ENCODE measurements around the gene TEX44.
"Not testable (repeated sequence)": the region's sequence is repeated elsewhere in the genome, so short reads cannot be mapped to it uniquely, and the experiment has no call there.

The TEX44 gene

GRCh38 chr2:231573698-231574421, 18.8 kb upstream of the TEX44 start:
- peak overlapping the region; percentile 65 for H3K9ac ChIP-seq (ENCODE audit: low read length)
- H3K4me1 ChIP-seq (ENCODE audit: control insufficient read depth, insufficient read depth, low read length), result peaks cover 46% of the 10 kb centered on the region
- H3K9me3 ChIP-seq (ENCODE audit: control insufficient read depth, insufficient read depth, low read depth, low read length), result 0 out of 2 replicates have a peak, but pooled peaks cover 4% of the 10 kb centered on the region

GRCh38 chr2:231575612-231576256, 16.9 kb upstream of the TEX44 start:
- peaks cover 40% of the 10 kb centered on the region for H3K4me1 ChIP-seq (ENCODE audit: control insufficient read depth, insufficient read depth, low read length)
- H3K36me3 ChIP-seq (ENCODE audit: control insufficient read depth, insufficient read depth, low read length), result no peaks in the 10 kb centered on the region
- no peak overlapping the region for H3K4me3 ChIP-seq (ENCODE audit: low read depth, low read length)
- peak overlapping the region; percentile 98 for H3K27ac ChIP-seq (ENCODE audit: low read depth, low read length)
- peak overlapping the region; percentile 93 for H3K9ac ChIP-seq (ENCODE audit: low read length)
- no peaks in the 10 kb centered on the region for H3K27me3 ChIP-seq (ENCODE audit: control insufficient read depth, insufficient read depth, low read length)
- H3K9me3 ChIP-seq (ENCODE audit: control insufficient read depth, insufficient read depth, low read depth, low read length), result peaks cover 9% of the 10 kb centered on the region

More at GRCh38 chr2:231573698-231574421, 18.8 kb upstream of the TEX44 start:
- no peak overlapping the region for H3K4me3 ChIP-seq (ENCODE audit: low read depth, low read length)
- no peaks in the 10 kb centered on the region for H3K36me3 ChIP-seq (ENCODE audit: control insufficient read depth, insufficient read depth, low read length)
- no peaks in the 10 kb centered on the region for H3K27me3 ChIP-seq (ENCODE audit: control insufficient read depth, insufficient read depth, low read length)
- peak overlapping the region; percentile 86; the same call in 1 of the 2 replicates for H3K27ac ChIP-seq (ENCODE audit: low read depth, low read length)

GRCh38 chr2:231576465-231576864, 16.2 kb upstream of the TEX44 start:
- Histone ChIP-seq H3K27me3 (ENCODE audit: control insufficient read depth, insufficient read depth, low read length) (no peaks in the 10 kb centered on the region), H3K4me1 (ENCODE audit: control insufficient read depth, insufficient read depth, low read length) (peaks cover 38% of the 10 kb centered on the region), H3K9me3 (ENCODE audit: control insufficient read depth, insufficient read depth, low read depth, low read length) (peaks cover 9% of the 10 kb centered on the region), H3K27ac (ENCODE audit: low read depth, low read length) (peak overlapping the region; percentile 98), H3K9ac (ENCODE audit: low read length) (peak overlapping the region; percentile 93), H3K4me3 (ENCODE audit: low read depth, low read length) (no peak overlapping the region), H3K36me3 (ENCODE audit: control insufficient read depth, insufficient read depth, low read length) (no peaks in the 10 kb centered on the region)

GRCh38 chr2:231578655-231579054, 14.0 kb upstream of the TEX44 start:
- H3K4me3 ChIP-seq (ENCODE audit: low read depth, low read length); H3K27me3 ChIP-seq (ENCODE audit: control insufficient read depth, insufficient read depth, low read length); H3K9ac ChIP-seq (ENCODE audit: low read length); H3K36me3 ChIP-seq (ENCODE audit: control insufficient read depth, insufficient read depth, low read length); H3K9me3 ChIP-seq (ENCODE audit: control insufficient read depth, insufficient read depth, low read depth, low read length): not testable (repeated sequence)
- peaks cover 22% of the 10 kb centered on the region for H3K4me1 ChIP-seq (ENCODE audit: control insufficient read depth, insufficient read depth, low read length)
- H3K27ac ChIP-seq (ENCODE audit: low read depth, low read length), result 0 out of 2 replicates have a peak overlapping the region, but pooled peaks have one; percentile 14

- Histone ChIP-seq H3K27ac (ENCODE audit: low read depth, low read length) (no peak overlapping the region), H3K4me1 (ENCODE audit: control insufficient read depth, insufficient read depth, low read length) (peaks cover 23% of the 10 kb centered on the region), H3K4me3 (ENCODE audit: low read depth, low read length) (no peak overlapping the region), H3K36me3 (ENCODE audit: control insufficient read depth, insufficient read depth, low read length) (no peaks in the 10 kb centered on the region), H3K9ac (ENCODE audit: low read length) (no peak overlapping the region), H3K9me3 (ENCODE audit: control insufficient read depth, insufficient read depth, low read depth, low read length) (peaks cover 9% of the 10 kb centered on the region), H3K27me3 (ENCODE audit: control insufficient read depth, insufficient read depth, low read length) (no peaks in the 10 kb centered on the region)
These were observed 13.1 kb upstream of the TEX44 start for GRCh38 chr2:231579560-231579959.

- no peaks in the 10 kb centered on the region for H3K36me3 ChIP-seq (ENCODE audit: control insufficient read depth, insufficient read depth, low read length)
- H3K4me3 ChIP-seq (ENCODE audit: low read depth, low read length), result no peak overlapping the region
- no peak overlapping the region for H3K9ac ChIP-seq (ENCODE audit: low read length)
- peaks cover 9% of the 10 kb centered on the region for H3K9me3 ChIP-seq (ENCODE audit: control insufficient read depth, insufficient read depth, low read depth, low read length)
- peaks cover 16% of the 10 kb centered on the region for H3K4me1 ChIP-seq (ENCODE audit: control insufficient read depth, insufficient read depth, low read length)
- H3K27me3 ChIP-seq (ENCODE audit: control insufficient read depth, insufficient read depth, low read length), result no peaks in the 10 kb centered on the region
- H3K27ac ChIP-seq (ENCODE audit: low read depth, low read length), result no peak overlapping the region
These were observed 11.3 kb upstream of the TEX44 start for GRCh38 chr2:231581328-231581727.

- Histone ChIP-seq H3K36me3 (ENCODE audit: control insufficient read depth, insufficient read depth, low read length) (no peaks in the 10 kb centered on the region), H3K4me1 (ENCODE audit: control insufficient read depth, insufficient read depth, low read length) (peaks cover 8% of the 10 kb centered on the region; the same call in 1 of the 2 replicates), H3K9me3 (ENCODE audit: control insufficient read depth, insufficient read depth, low read depth, low read length) (peaks cover 5% of the 10 kb centered on the region), H3K27ac (ENCODE audit: low read depth, low read length) (peak overlapping the region; percentile 31; the same call in 1 of the 2 replicates), H3K4me3 (ENCODE audit: low read depth, low read length) (no peak overlapping the region), H3K9ac (ENCODE audit: low read length) (no peak overlapping the region), H3K27me3 (ENCODE audit: control insufficient read depth, insufficient read depth, low read length) (no peaks in the 10 kb centered on the region)
These were observed 8.7 kb upstream of the TEX44 start for GRCh38 chr2:231583982-231584381.

GRCh38 chr2:231587744-231588143, 4.9 kb upstream of the TEX44 start:
- not testable (repeated sequence) for H3K4me3 ChIP-seq (ENCODE audit: low read depth, low read length)

GRCh38 chr2:231589656-231590055, 3.0 kb upstream of the TEX44 start:
- no peaks in the 10 kb centered on the region for H3K9me3 ChIP-seq (ENCODE audit: control insufficient read depth, insufficient read depth, low read depth, low read length)
- no peak overlapping the region for H3K9ac ChIP-seq (ENCODE audit: low read length)
- H3K4me1 ChIP-seq (ENCODE audit: control insufficient read depth, insufficient read depth, low read length), result peaks cover 11% of the 10 kb centered on the region
- H3K27ac ChIP-seq (ENCODE audit: low read depth, low read length), result no peak overlapping the region
- H3K27me3 ChIP-seq (ENCODE audit: control insufficient read depth, insufficient read depth, low read length), result no peaks in the 10 kb centered on the region
- H3K36me3 ChIP-seq (ENCODE audit: control insufficient read depth, insufficient read depth, low read length), result no peaks in the 10 kb centered on the region
- H3K4me3 ChIP-seq (ENCODE audit: low read depth, low read length), result no peak overlapping the region

More at GRCh38 chr2:231587744-231588143, 4.9 kb upstream of the TEX44 start:
- H3K27me3 ChIP-seq (ENCODE audit: control insufficient read depth, insufficient read depth, low read length); H3K36me3 ChIP-seq (ENCODE audit: control insufficient read depth, insufficient read depth, low read length); H3K9me3 ChIP-seq (ENCODE audit: control insufficient read depth, insufficient read depth, low read depth, low read length); H3K27ac ChIP-seq (ENCODE audit: low read depth, low read length); H3K9ac ChIP-seq (ENCODE audit: low read length): not testable (repeated sequence)
- H3K4me1 ChIP-seq (ENCODE audit: control insufficient read depth, insufficient read depth, low read length), result peaks cover 16% of the 10 kb centered on the region

GRCh38 chr2:231590614-231591013, 2.0 kb upstream of the TEX44 start:
- Histone ChIP-seq H3K4me1 (ENCODE audit: control insufficient read depth, insufficient read depth, low read length) (peaks cover 13% of the 10 kb centered on the region), H3K36me3 (ENCODE audit: control insufficient read depth, insufficient read depth, low read length) (no peaks in the 10 kb centered on the region), H3K27me3 (ENCODE audit: control insufficient read depth, insufficient read depth, low read length) (no peaks in the 10 kb centered on the region), H3K4me3 (ENCODE audit: low read depth, low read length) (no peak overlapping the region), H3K9me3 (ENCODE audit: control insufficient read depth, insufficient read depth, low read depth, low read length) (no peaks in the 10 kb centered on the region), H3K27ac (ENCODE audit: low read depth, low read length) (no peak overlapping the region), H3K9ac (ENCODE audit: low read length) (no peak overlapping the region)

GRCh38 chr2:231593666-231594065, 1.0 kb downstream of the TEX44 start:
- Histone ChIP-seq H3K27ac (ENCODE audit: low read depth, low read length) (no peak overlapping the region), H3K4me1 (ENCODE audit: control insufficient read depth, insufficient read depth, low read length) (peaks cover 13% of the 10 kb centered on the region), H3K9me3 (ENCODE audit: control insufficient read depth, insufficient read depth, low read depth, low read length) (no peaks in the 10 kb centered on the region), H3K9ac (ENCODE audit: low read length) (no peak overlapping the region), H3K4me3 (ENCODE audit: low read depth, low read length) (no peak overlapping the region), H3K36me3 (ENCODE audit: control insufficient read depth, insufficient read depth, low read length) (no peaks in the 10 kb centered on the region), H3K27me3 (ENCODE audit: control insufficient read depth, insufficient read depth, low read length) (no peaks in the 10 kb centered on the region)
